GM18498 (cell line): ENCODE measurements around the gene C12orf56.
"Not testable (repeated sequence)": the region's sequence is repeated elsewhere in the genome, so short reads cannot be mapped to it uniquely, and the experiment has no call there.

Source experiments
- ATAC-seq: cut with Tn5 transposase; IDR thresholded peaks from one replicate; pipeline ENCODE4 v1.9.1; 2021; ENCODE audit warnings: mild to moderate bottlenecking, moderate library complexity; ENCODE audit not compliant: unreplicated experiment

C12orf56 gene

DNA sequence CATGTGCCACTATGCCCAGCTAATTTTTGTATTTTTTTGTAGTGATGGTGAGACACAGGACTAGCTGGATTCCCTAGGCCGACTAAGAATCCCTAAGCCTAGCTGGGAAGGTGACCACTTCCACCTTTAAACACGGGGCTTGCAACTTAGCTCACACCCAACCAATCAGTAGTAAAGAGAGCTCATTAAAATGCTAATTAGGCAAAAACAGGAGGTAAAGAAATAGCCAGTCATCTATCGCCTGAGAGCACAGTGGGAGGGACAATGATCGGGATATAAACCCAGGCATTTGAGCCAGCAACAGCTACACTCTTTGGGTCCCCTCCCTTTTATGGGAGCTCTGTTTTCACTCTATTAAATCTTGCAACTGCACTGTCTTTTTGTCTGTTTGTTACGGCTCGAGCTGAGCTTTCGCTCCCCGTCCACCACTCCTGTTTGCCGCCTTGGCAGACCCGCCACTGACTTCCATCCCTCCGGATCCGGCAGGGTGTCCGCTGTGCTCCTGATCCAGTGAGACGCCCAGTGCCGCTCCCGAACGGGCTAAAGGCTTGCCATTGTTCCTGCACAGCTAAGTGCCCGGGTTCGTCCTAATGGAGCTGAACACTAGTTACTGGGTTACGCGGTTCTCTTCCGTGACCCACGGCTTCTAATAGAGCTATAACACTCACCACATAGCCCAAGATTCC, 70.9 kb downstream of the C12orf56 start:
- ATAC-seq: not testable (repeated sequence)

DNA sequence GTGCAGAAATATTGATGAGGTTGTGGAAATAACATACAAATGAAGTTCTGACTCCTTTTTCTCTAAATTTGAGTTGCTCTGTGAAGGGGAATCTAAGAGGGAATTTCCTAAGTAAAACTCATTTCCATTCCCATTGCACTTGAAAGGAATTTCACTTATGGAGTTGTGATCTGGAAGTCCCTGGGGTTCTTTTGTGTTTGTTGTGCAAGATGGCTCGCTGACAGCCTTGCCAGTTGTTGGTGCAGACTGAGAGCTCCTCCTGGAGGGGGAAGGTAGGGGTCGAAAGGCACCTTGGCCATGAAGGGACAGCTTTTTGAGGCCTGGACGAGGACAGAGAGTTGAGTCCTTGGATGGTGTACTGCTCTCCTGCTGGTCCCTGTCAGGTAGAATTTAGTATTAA, 72.0 kb downstream of the C12orf56 start:
- no peak for ATAC-seq

DNA sequence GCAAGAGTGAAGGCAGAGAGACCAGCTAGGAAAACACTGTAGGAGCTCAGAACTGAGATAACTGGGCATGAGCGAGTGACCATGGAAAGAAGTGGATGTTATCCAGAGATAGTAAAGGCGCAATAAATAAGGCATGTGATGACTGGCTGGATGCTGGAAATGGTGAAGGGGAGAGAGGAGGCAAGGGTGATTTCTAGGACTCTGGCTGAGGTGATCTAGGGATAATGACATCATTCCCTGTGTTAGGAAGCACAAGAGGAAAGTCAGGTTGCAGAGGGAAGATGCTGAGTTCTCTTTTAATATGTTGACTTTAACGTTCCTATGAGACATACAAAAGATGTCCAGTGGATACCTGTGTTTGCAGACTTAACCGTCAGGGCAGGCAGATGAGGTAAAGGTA, 78.7 kb downstream of the C12orf56 start:
- ATAC-seq: no peak

DNA sequence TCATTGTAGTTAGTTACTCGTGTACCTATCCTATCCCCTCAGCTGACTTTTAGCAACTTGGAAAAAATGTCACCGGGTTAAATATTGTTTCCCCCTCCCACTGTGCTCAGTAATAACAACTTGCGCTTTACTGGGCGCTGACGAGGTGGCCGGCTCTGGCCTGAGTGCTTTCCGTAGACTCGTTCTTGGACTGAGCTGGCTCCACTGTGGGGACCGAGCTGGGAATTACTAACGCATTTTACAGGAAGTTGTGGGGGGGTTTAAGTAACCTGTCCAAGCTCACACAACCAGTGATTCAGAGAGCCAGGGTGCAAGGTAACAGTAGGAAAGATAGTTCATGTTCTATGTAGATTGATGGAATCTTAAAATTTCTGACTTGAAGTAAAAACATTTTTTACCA, 86.0 kb downstream of the C12orf56 start:
- no peak for ATAC-seq

DNA sequence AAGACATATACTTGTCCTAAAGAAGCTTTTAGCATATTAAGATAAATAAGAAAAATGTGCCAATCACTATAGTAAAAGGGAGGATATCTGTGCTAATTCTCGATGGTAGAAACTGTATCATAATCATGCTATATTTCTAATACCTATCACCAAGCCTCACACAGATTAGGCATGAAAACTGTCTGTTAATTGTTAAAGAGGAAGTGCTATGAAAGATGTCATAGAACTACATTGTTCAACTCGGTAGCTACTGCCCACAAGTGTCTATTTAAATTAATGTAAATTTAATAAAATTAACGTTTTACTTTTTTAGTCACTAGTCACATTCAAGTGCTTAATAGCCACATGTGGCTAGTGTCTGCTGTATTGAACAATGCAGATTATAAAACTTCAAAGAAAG, 90.9 kb downstream of the C12orf56 start:
- no peak for ATAC-seq

DNA sequence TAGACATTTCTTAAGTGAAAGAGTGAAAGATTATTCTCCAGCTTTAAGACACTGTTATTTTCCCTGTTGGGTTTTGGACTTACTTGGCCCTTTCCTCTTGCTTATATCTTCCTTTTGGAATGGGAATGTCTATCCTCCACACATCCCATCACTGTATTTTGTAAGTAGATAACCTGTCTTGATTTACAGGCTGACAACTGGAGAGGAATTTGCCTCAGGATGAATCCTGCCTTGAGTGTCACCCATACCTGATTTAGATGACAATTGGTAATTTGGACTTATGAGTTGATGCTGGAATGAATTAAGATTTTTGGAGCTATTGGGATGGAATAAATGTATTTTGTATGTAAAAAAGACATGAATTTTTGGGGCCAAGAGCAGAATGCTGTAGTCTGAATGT, 94.3 kb downstream of the C12orf56 start:
- ATAC-seq: no peak

DNA sequence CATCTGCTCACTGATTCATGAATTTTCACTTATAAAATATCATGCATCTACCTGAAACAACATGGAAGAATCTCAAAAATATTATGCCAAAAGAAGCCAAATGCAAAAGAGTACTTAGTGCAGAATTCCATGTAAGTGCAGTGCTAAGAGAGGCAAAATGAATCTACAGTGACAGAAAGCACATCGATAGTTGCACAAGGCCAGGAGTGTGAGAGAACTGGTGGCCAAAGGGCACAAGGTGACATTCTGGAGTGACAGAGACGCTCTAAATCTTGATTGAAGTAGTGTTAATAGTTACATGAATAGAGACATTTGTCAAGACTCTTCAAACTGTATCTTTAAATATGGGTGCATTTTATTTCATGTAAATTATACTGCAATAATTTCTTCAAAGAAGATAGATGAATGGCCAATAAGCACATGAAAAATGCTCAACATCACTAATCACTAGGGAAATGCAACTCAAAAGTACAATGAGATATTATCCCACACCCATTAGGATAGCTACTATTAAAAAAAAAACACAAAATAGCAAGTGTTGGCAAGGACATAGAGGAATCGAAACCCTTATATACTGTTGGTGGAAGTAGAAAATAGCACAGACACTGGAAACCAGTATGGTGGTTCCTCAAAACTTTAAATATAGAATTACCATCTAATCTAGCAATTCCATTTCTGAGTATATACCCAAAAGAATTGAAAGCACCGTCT, 96.7 kb downstream of the C12orf56 start:
- peak; percentile 32 for ATAC-seq

DNA sequence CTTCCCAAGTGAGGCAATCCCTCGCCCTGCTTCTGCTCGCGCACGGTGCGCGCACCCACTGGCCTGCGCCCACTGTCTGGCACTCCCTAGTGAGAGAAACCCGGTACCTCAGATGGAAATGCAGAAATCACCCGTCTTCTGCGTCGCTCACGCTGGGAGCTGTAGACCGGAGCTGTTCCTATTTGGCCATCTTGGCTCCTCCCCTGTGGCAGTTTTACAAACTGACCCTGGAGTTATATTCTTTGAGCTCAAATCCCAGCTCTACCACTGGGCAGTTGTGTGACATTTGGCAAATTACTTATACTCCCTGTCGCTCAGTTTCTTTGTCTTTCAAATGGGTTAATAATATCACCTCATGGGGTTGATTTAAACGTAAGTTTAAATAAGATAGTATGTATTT, 97.4 kb downstream of the C12orf56 start:
- not testable (repeated sequence) for ATAC-seq

DNA sequence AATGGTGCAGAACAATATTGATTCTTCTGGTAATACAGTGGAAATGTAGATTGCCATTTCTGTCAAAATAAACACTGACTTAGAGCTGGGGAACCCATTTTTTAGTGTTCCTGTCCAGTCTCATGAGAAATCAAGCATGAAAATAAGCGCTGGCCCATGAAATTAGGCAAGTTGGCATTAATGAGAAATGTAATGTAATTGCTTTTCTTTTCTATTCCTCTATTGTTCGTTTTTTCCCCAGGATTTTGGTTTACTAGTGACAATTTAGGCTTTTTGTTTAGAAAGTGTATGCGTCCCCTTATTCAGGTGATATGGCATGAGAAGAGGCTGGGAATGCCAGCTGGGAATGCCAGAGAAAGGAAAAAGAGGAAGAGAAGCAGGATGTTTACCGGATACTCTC, 104.0 kb downstream of the C12orf56 start:
- no peak for ATAC-seq

DNA sequence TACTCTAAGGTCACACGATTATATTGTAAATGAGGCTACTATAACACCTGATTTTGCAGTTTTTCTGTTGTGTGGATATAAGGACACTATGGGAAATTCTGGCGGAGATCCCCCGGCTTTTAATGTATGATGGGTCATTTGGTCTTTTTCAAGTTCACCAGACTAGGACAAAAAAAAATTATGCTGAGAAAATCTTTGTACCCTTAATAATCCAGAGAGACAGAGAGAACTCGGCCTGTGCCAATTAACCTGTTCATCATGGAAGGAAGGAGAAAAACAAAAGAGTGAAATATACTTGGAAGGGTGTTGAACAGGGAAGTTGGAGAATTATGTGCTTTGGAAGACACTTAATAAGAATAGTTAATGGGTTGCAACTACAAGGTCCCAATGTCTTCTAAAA, 106.3 kb downstream of the C12orf56 start:
- no peak for ATAC-seq

DNA sequence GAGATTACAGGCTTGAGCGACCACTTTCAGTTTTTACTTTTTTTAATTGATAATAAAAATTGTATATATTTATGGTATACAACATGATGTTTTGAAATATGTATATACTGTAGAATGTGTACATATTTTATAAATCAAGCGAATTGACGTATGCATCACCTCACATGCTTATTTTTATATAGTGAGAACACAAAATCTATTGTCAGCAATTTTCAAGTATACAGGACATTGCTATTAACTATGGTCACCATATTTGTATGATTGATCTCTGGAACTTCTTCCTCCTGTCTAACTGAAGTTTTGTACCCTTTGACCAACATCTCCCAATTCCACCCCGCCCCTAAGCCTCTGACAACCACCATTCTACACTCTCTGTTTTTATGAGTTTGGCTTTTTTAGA, 112.1 kb downstream of the C12orf56 start:
- no peak for ATAC-seq

DNA sequence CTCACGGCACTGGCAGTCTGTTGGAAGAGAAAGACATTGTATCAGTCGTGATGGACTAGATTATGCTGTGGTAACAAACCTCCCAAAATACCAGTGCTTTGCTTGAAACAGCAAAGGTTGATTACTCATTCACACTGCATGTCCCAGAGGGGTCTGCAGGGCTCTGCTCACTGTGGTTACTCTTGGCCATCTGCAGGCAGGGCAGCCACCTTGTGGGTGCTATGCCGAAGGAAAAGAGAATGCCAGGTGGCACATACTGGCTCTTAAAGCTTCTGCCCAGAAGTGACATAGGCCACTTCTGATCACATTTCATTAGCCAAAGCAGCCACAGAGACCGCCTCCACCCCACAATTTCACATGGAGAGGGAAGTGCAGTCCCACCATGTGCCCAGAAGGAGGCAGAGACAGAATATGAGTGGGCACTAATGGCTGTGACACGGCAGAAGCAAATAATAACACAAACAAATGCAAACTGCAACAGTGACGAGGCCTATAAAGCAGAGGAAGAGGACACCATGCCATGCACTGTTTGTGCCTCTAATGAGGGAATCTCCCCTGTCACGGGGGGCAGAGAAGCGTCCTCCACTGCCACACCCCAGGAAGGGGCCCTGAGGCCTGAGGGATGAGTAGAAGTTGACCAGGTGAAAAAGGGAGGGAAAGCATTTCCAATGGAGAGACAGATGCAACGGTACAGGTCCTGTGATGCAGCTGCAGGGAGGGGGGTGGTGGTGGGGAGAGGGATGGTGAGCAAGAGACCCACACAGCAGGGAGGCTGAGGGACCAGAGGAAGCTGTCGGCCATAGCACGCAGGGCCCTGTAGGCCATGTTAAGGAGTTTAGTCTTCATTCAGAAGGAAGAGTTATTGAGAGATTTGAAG, 116.8 kb downstream of the C12orf56 start:
- peak; percentile 77 for ATAC-seq

DNA sequence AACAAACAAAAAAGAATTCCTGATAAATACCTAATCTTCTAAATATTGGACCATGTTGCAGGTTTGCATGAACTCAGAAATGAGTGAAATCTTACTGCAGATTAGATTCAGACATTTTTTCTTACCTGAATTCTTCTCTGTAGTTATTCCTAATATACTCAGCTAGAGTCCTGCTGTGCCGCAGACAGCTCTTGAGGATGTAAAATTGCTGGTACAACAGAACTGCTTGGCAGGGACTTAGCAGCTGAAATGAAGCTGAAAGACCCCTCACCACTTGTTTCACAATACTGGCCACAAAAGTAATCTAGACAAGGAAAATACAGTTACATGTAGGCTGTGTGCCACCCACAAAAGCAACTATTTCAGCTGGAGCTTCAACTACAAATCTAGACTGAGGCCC, 120.1 kb downstream of the C12orf56 start:
- no peak for ATAC-seq

DNA sequence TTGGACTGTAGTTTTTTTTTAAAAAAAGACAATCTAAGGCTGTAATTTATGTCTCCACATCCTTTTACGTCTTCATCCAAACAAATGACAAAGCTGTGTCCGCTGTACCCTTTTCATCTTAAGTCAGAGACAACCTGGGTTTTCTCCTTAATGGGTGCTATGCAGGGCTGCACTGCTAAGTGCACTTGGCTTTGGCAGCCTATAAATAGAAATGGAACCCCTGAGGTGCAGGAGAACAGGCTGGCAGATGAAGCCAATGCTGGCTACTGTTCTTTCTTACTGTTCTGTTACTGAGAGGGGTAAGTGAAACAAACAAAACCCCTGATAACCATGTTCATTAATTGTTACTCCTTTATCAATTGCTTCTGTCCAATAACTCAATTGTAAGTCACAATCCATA, 121.4 kb downstream of the C12orf56 start:
- no peak for ATAC-seq

DNA sequence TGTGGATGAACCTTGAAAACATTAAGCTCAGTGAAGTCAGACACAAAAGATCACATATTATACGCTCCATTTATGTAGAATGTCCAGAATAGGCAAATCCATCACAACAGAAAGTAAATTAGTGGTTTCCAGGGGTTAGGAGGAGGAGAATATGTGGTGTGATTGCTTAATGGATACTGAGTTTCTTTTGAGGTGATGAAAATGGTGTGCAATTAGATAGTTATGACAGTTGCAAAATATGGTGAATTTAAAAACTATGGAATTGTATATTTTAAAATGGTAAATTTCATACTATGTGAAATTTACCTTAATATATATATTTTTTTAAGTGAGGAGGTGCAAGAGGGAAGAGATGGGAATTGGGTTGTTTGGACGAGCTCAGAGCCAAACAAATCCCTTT, 122.1 kb downstream of the C12orf56 start:
- no peak for ATAC-seq

DNA sequence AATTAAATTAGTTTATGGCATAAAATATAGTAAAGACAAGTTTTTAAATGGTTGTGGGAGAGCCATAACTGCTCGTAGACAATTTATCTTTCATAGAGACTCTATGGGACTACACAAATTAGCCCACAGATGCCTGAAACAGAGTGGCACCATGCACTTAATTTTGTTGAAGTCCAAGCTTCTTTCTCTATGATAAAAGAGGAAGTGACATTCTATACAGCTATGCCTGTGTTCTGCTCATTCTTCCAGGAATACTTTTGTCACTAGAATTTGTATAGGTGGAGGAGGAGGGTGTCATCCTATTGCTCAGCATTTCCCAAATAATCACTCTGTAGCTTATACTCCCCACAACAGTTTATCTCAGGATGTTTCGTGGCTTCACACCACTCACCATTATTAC, 124.7 kb downstream of the C12orf56 start:
- no peak for ATAC-seq

DNA sequence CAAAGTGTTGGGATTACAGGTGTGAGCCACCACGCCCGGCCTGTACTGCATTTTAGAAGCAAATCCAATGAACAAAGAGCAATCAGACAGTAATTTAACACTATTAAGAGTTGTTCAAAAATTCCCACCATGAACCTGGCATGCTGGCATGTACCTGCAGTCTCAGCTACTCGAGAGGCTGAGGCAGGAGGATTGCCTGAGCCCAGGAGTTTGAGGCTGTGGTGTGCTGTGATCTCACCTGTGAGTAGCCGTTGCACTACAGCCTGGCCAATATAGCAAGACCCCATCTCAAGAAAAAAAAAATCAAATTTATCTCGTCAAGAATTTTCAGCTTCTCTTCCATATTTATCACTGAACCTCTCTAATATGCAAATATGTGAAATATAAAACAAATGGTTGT, 128.7 kb downstream of the C12orf56 start:
- no peak for ATAC-seq

DNA sequence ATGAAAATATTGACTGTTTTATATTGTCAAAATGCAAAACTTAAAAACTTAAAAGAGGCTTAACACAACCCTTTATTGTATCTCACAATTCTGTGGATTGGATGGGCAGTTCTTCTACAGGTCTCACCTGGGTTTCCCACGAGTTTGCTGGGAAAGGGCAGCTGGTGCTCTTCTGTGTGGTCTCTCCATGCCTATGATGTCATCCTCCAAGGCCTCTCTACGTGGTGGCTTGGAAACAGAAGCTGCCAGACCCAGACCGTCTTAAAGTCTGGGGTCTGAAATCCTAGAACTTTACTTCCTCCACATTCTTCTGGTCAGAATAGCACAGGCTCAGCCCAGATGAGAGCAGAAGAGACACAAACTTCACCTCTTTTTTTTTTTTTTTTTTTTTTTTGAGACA, 132.0 kb downstream of the C12orf56 start:
- no peak for ATAC-seq

DNA sequence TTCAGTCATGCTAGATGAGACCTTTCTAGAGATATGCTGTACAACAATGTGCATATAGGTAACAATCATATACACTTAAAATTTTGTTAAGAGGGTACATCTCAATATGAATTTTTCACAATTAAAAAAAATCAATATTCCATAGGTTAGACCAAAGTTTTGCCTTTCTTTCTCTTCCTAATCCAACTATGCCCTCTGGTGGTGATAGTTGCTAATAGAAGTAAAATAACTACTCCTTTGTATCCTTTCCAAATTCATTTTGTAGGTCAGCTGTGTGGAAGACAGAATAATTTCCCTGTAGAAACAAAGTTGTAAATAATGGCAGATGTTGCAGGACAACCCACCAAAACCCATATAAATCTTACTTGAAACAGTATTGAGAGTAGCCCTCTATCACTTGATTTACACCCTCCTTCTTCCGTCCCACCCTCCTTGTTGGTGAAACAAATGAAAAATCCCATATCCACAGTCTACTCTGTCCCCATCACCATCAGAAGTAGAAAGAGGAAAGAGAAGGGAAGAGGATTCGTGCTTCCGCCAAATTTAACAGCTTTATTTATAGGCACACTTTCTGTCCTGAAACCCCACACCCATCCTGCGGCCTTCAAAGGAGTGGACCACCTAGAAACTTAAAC, 134.3 kb downstream of the C12orf56 start:
- no peak for ATAC-seq

DNA sequence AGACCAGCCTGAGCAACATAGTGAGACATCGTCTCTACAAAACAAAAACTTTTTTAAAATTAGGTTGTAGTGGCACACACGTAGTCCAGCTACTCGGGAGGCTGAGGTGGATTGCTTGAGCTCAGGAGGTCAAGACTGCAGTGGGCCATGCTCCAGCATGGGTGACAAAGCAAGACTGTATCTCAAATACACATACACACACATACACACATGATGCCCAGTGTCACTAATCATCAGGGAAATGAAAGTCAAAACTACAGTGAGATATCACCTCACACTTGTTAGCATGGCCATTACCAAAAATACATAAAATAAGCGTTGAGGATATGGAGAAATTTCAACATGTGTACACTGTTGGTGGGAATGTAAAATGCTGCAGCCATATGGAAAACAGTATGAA, 135.3 kb downstream of the C12orf56 start:
- no peak for ATAC-seq

DNA sequence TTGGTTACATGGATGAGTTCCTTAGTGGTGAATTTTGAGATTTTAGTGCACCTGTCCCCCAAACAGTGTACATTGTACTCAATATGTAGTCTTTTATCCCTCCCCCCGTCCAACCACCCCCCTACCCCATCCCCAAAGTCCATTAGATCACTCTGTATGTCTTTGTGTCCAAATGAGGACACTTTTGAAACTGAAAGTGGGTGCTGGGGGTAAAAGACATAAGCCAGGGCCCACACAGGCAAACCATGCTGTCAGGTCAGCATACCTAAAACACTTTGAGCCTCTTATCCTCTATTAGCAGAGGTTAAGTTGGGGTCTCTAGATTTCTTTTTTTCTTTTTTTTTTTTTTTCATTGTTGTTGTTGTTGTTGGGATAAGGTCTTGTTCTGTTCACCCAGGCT, 137.2 kb downstream of the C12orf56 start:
- ATAC-seq: no peak
